Tibial nerve (tissue), 4 donors: Measurements from ENCODE around the gene DPP10. TPM values are rescaled to one million over a fixed set of nuclear protein-coding genes. Genes with fewer than 3 reads are reported as not detected.

Source experiments
- DNase-seq, 2 donors: peaks; one replicate each; pipeline ENCODE4 v3.0.0-alpha.2; 2019; ENCODE audit warnings: low spot score in 2 of 2
- H3K27ac ChIP-seq, 4 donors: fragments of 200-600 bp; sonication (generic) in 3 of 4; one replicate each; pipeline ENCODE4 v1.5.1; 2017 to 2019; ENCODE audit warnings: mild to moderate bottlenecking in 1 of 4
- H3K27me3 ChIP-seq, 2 donors: fragments of 200-600 bp; sonication (generic) in 1 of 2; one replicate each; pipeline versions ENCODE4 v1.5.1 to v1.6.0; 2017 to 2019
- H3K36me3 ChIP-seq, 3 donors: fragments of 200-600 bp; sonication (generic); one replicate each; pipeline ENCODE4 v1.5.1; 2018 to 2019
- H3K4me1 ChIP-seq, 4 donors: fragments of 200-600 bp; sonication (generic) in 3 of 4; one replicate each; pipeline ENCODE4 v1.5.1; 2017 to 2019
- H3K4me3 ChIP-seq, 4 donors: fragments of 200-600 bp; sonication (generic) in 3 of 4; one replicate each; pipeline ENCODE4 v1.5.1; 2017 to 2019; ENCODE audit warnings: mild to moderate bottlenecking in 1 of 4, moderate library complexity in 1 of 4
- H3K9me3 ChIP-seq, 4 donors: fragments of 200-600 bp; sonication (generic) in 3 of 4; one replicate each; pipeline ENCODE4 v1.5.1; 2017 to 2019
- CTCF ChIP-seq, 5 experiments: fragments of 200-600 bp in 3 of 5; fragments of 450-650 bp in 2 of 5; sonication (generic) in 3 of 5; IDR thresholded peaks; one replicate each; pipeline ENCODE4 v1.5.1; 2016 to 2019; ENCODE audit warnings: antibody characterized with exemption in 5 of 5, mild to moderate bottlenecking in 3 of 5, moderate library complexity in 2 of 5
- EP300 ChIP-seq, 2 donors: sonication (generic); formaldehyde crosslinking; IDR thresholded peaks; one replicate each; pipeline ENCODE4 v1.6.1; 2017; ENCODE audit warnings: antibody characterized with exemption in 2 of 2, mild to moderate bottlenecking in 1 of 2
- POLR2A ChIP-seq, 2 donors: fragments of 450-650 bp; IDR thresholded peaks; one replicate each; pipeline ENCODE4 v1.6.1; 2017; ENCODE audit warnings: antibody characterized with exemption in 2 of 2, mild to moderate bottlenecking in 2 of 2, moderate library complexity in 2 of 2
- WGBS, 2 donors: methylation state at CpG; one replicate each; pipeline ENCODE4 v1.1.5; 2018; 5-methylcytosine and 5-hydroxymethylcytosine counted together
- total RNA-seq, 4 donors: library from RNA; depleted of rRNA; stranded (reverse); fragments of >200 nt; gene quantifications; one replicate each; pipeline ENCODE4 v1.1.0, GENCODE V29; 2016

Gene DPP10
- total RNA-seq, 4 donors from 2014 or later = 0.20 to 2.1 TPM; not detected in 2

- H3K4me3 ChIP-seq = no peak overlapping the region
- no peaks in the 10 kb centered on the region for H3K27me3 ChIP-seq
- TF ChIP-seq EP300 (IDR thresholded peaks at IDR 0.05) (no peak), CTCF (IDR thresholded peaks at IDR 0.05) (no peak), POLR2A (IDR thresholded peaks at IDR 0.05) (no peak)
- H3K27ac ChIP-seq = no peak overlapping the region
- H3K36me3 ChIP-seq = no peaks in the 10 kb centered on the region
- no peaks in the 10 kb centered on the region for H3K9me3 ChIP-seq
- WGBS, 2 donors = 47% methylated on average over 1 of the region's 1 CpG
- no peaks in the 10 kb centered on the region for H3K4me1 ChIP-seq
- no peak for DNase-seq
Observed at GRCh38 chr2:115763601-115764000, 1321.2 kb downstream of the DPP10 start.

DNA sequence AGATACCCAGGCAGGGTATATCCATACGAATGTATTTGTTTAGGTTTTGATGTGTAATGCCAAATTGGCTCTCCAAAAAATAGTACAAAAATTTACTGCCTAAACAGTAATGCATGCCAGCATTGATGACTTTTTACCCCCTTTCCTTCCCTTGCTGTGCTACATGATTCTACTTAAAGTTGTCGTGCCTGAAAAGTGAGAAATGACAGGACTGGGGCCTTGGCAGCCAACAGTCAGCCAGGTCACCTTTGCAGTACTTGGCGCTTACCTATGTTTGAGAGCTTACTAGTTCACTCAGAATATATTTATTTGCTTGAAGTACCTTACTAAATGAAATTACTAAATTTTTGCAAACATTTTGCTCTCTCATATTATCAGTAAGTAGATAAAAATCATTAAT lies 1329.1 kb downstream of the DPP10 start:
- Histone ChIP-seq H3K4me1 (no peaks in the 10 kb centered on the region), H3K4me3 (no peak overlapping the region), H3K27ac (no peak overlapping the region), H3K27me3 (no peaks in the 10 kb centered on the region), H3K36me3 (no peaks in the 10 kb centered on the region), H3K9me3 (no peaks in the 10 kb centered on the region)
- 80 to 89% methylated on average over 3 of the region's 3 CpGs for WGBS, 2 donors
- no peak for DNase-seq
- TF ChIP-seq EP300 (IDR thresholded peaks at IDR 0.05) (no peak), CTCF (IDR thresholded peaks at IDR 0.05) (no peak), POLR2A (IDR thresholded peaks at IDR 0.05) (no peak)

GRCh38 chr2:115774361-115774760 lies 1331.9 kb downstream of the DPP10 start:
- H3K9me3 ChIP-seq = no peaks in the 10 kb centered on the region
- H3K4me3 ChIP-seq = no peak overlapping the region
- DNase-seq = no peak
- TF ChIP-seq CTCF (IDR thresholded peaks at IDR 0.05) (no peak), POLR2A (IDR thresholded peaks at IDR 0.05) (no peak), EP300 (IDR thresholded peaks at IDR 0.05) (no peak)
- H3K27me3 ChIP-seq = no peaks in the 10 kb centered on the region
- H3K36me3 ChIP-seq = no peaks in the 10 kb centered on the region
- no peaks in the 10 kb centered on the region for H3K4me1 ChIP-seq
- no peak overlapping the region for H3K27ac ChIP-seq
- WGBS, 2 donors = 66 to 75% methylated on average over 2 of the region's 2 CpGs

DNA sequence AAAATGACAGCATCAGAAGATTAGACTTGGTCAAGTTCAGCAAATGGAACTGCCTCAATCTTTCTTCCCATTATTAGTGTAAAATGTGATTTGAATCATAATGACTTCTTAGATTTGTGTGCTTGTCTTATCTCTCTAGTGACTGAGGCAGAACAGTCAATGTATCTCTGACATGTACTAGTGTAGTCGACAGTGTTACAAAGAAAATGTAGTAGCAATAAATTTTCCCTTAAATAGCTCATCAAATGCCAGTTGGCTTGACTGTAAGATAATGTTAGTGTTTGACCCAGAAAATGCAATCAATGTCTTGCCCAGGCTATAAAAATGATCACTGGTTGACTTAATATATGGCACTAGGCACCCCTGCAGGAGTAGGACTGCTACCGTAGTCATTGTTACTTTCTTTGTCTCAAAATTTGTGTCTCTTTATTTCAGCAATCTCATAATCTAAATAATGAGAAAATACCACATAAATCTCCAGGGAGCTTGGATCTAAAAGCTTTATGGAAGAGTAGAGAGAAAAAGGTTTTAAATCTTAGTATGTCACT lies 1336.7 kb downstream of the DPP10 start:
- WGBS, 2 donors = 66 to 67% methylated on average over 2 of the region's 2 CpGs
- H3K4me1 ChIP-seq = no peaks in the 10 kb centered on the region
- no peaks in the 10 kb centered on the region for H3K36me3 ChIP-seq
- no peak for DNase-seq
- no peak overlapping the region for H3K4me3 ChIP-seq
- TF ChIP-seq CTCF (IDR thresholded peaks at IDR 0.05) = no peak
- TF ChIP-seq POLR2A (IDR thresholded peaks at IDR 0.05) = no peak
- no peaks in the 10 kb centered on the region for H3K9me3 ChIP-seq
- H3K27me3 ChIP-seq = no peaks in the 10 kb centered on the region
- H3K27ac ChIP-seq = no peak overlapping the region

DNA sequence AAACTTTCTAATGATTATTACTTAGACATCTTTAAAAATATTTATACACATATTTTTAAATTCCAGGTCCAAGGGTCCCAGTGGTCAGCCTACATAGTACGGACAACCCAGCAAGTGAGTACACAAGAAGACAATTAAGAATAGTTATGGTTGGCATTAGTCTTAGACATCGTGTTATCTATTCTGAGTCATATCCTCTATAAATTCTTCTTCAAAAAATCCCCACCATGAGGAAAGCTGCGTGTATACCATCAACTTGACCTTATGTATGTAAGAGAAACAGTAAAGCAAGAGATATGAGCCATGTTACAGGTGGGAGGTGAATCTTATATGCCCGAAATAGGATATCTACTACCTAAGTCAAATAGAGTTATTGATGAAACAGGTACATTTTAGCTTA lies 1339.8 kb downstream of the DPP10 start:
- Histone ChIP-seq H3K27me3 (no peaks in the 10 kb centered on the region), H3K9me3 (peaks cover 0 to 3% (median 0%) of the 10 kb centered on the region in 4 donors), H3K27ac (no peak overlapping the region), H3K4me3 (no peak overlapping the region), H3K36me3 (no peaks in the 10 kb centered on the region), H3K4me1 (no peaks in the 10 kb centered on the region)
- WGBS, 2 donors = 71 to 78% methylated on average over 4 of the region's 4 CpGs
- DNase-seq = no peak
- TF ChIP-seq CTCF (IDR thresholded peaks at IDR 0.05) (no peak), POLR2A (IDR thresholded peaks at IDR 0.05) (no peak), EP300 (IDR thresholded peaks at IDR 0.05) (no peak)
